Activated T-cell treated with anti-CD3 and anti-CD28 coated beads for 48 hours (primary cell): ENCODE data around the gene ATP6V1B1.

Experiments used
- DNase-seq: peaks from one replicate; pipeline ENCODE4 v3.0.0-alpha.2; 2020; ENCODE audit warnings: low read depth

Gene ATP6V1B1

GRCh38 chr2:70966681-70967080 is 31.0 kb downstream of the ATP6V1B1 start:
- DNase-seq = no peak

- no peak for DNase-seq
These were observed 31.5 kb downstream of the ATP6V1B1 start for GRCh38 chr2:70967189-70967588.

GRCh38 chr2:70974592-70974991 is 38.9 kb downstream of the ATP6V1B1 start:
- no peak for DNase-seq

GRCh38 chr2:70975237-70975636 is 39.5 kb downstream of the ATP6V1B1 start:
- DNase-seq = no peak

GRCh38 chr2:70977605-70978205 is 42.0 kb downstream of the ATP6V1B1 start:
- no peak for DNase-seq

GRCh38 chr2:70978341-70979179 is 42.9 kb downstream of the ATP6V1B1 start, which contains the start of gene ANKRD53:
ANKRD53 (plus strand) TSS chr2:70978630; CDS start chr2:70978646, 16 bp downstream.
- no peak for DNase-seq

GRCh38 chr2:70979180-70979488 is 43.4 kb downstream of the ATP6V1B1 start:
- DNase-seq = no peak

- no peak for DNase-seq
These were observed 43.9 kb downstream of the ATP6V1B1 start for GRCh38 chr2:70979626-70980025.

- no peak for DNase-seq
These were observed 45.7 kb downstream of the ATP6V1B1 start for GRCh38 chr2:70981421-70981820.

- no peak for DNase-seq
These were observed 46.4 kb downstream of the ATP6V1B1 start for GRCh38 chr2:70981866-70982810.

- DNase-seq = no peak
These were observed 47.3 kb downstream of the ATP6V1B1 start for GRCh38 chr2:70982971-70983370.

- DNase-seq = no peak
These were observed 48.0 kb downstream of the ATP6V1B1 start for GRCh38 chr2:70983506-70984227.

GRCh38 chr2:70984228-70984575 is 48.5 kb downstream of the ATP6V1B1 start:
- no peak for DNase-seq

GRCh38 chr2:70984576-70985282 is 49.0 kb downstream of the ATP6V1B1 start:
- peak; percentile 85 for DNase-seq

GRCh38 chr2:70985283-70985688 is 49.6 kb downstream of the ATP6V1B1 start:
- no peak for DNase-seq

- no peak for DNase-seq
These were observed 50.3 kb downstream of the ATP6V1B1 start for GRCh38 chr2:70985956-70986355.

GRCh38 chr2:70986499-70987189 is 50.9 kb downstream of the ATP6V1B1 start:
- DNase-seq = no peak

GRCh38 chr2:70987386-70987785 is 51.7 kb downstream of the ATP6V1B1 start:
- DNase-seq = no peak

GRCh38 chr2:70988151-70988550 is 52.5 kb downstream of the ATP6V1B1 start:
- DNase-seq = no peak

- no peak for DNase-seq
These were observed 53.3 kb downstream of the ATP6V1B1 start for GRCh38 chr2:70988726-70989648.
